Keratinocyte (primary cell): ENCODE measurements around the gene CMC1. TPM values are rescaled to one million over a fixed set of nuclear protein-coding genes. Genes with fewer than 3 reads are reported as not detected.
A peak's percentile ranks its signal among the peaks of the same experiment; 100 is the strongest.

ENCODE experiments used
- DNase-seq: peaks from one replicate; pipeline ENCODE4 v3.0.0-alpha.2; 2011; ENCODE audit warnings: low read depth, missing footprints, low spot score
- FAIRE-seq: peaks from 2 replicates; lab custom pipeline; 2011; peaks lifted over from hg19 to GRCh38; lab: Jason Lieb, UNC
- H2AFZ ChIP-seq: 2 replicates; pipeline ENCODE4 v1.6.0; 2012; ENCODE audit warnings: low read length, control low read depth, inconsistent platforms; ENCODE audit not compliant: control insufficient read depth
- H3K27ac ChIP-seq: 2 replicates; pipeline ENCODE4 v1.5.1; 2011; ENCODE audit warnings: low read length; ENCODE audit not compliant: control insufficient read depth, insufficient read depth
- H3K27me3 ChIP-seq: 3 replicates; pipeline ENCODE4 v1.6.0; 2011; ENCODE audit warnings: low read length; ENCODE audit not compliant: control insufficient read depth, insufficient read depth; ENCODE audit errors: extremely low read depth
- H3K36me3 ChIP-seq, 2 experiments: 2 replicates in 1 of 2; 3 replicates in 1 of 2; pipeline ENCODE4 v1.5.1; 2011; ENCODE audit warnings: low read length in 2 of 2, mild to moderate bottlenecking in 1 of 2; ENCODE audit not compliant: control insufficient read depth in 2 of 2, insufficient read depth in 2 of 2; ENCODE audit errors: extremely low read depth in 1 of 2
- H3K4me1 ChIP-seq: 3 replicates; pipeline ENCODE4 v1.5.1; 2011; ENCODE audit warnings: low read length; ENCODE audit not compliant: control insufficient read depth, insufficient read depth; ENCODE audit errors: extremely low read depth
- H3K4me2 ChIP-seq: 3 replicates; pipeline ENCODE4 v1.6.0; 2011; ENCODE audit warnings: low read depth, low read length; ENCODE audit not compliant: control insufficient read depth, insufficient read depth; ENCODE audit errors: extremely low read depth
- H3K4me3 ChIP-seq, 3 experiments: fragments of 200-600 bp in 1 of 3; sonication (generic) in 1 of 3; 2 replicates in 2 of 3; 3 replicates in 1 of 3; pipeline ENCODE4 v1.5.1; 2011 to 2016; ENCODE audit warnings: low read length in 3 of 3, mild to moderate bottlenecking in 3 of 3, control low read depth in 2 of 3, inconsistent platforms in 1 of 3, low read depth in 1 of 3, mixed read lengths in 1 of 3, mixed run types in 1 of 3, moderate library complexity in 1 of 3; ENCODE audit not compliant: control insufficient read depth in 2 of 3, insufficient read depth in 2 of 3; ENCODE audit errors: extremely low read depth in 1 of 3
- H3K79me2 ChIP-seq: 2 replicates; pipeline ENCODE4 v1.6.0; 2012; ENCODE audit warnings: low read length; ENCODE audit not compliant: control insufficient read depth, insufficient read depth
- H3K9ac ChIP-seq: 3 replicates; pipeline ENCODE4 v1.6.0; 2011; ENCODE audit warnings: low read length; ENCODE audit not compliant: control insufficient read depth, insufficient read depth; ENCODE audit errors: extremely low read depth
- H3K9me1 ChIP-seq: 3 replicates; pipeline ENCODE4 v1.6.0; 2011; ENCODE audit warnings: low read length; ENCODE audit not compliant: control insufficient read depth, insufficient read depth; ENCODE audit errors: extremely low read depth
- H3K9me3 ChIP-seq: 2 replicates; pipeline ENCODE4 v1.5.1; 2012; ENCODE audit warnings: low read depth, low read length; ENCODE audit not compliant: control insufficient read depth
- H4K20me1 ChIP-seq: 3 replicates; pipeline ENCODE4 v1.6.0; 2011; ENCODE audit warnings: low read length; ENCODE audit not compliant: control insufficient read depth, insufficient read depth; ENCODE audit errors: extremely low read depth
- EZH2 ChIP-seq: IDR thresholded peaks from one replicate; pipeline ENCODE4 v1.6.1; 2012; ENCODE audit warnings: inconsistent platforms, mild to moderate bottlenecking, low read length, moderate library complexity
- dilution Hi-C: fragments of 300-500 bp; cut with MboI; formaldehyde crosslinking; loops from one replicate; pipeline ENCODE4 v1.7.0; 2020; ENCODE audit warnings: low sequenced_read_pairs; ENCODE audit not compliant: extremely low pct_ligation_motif_present
- polyA plus RNA-seq, 5 experiments: library from polyadenylated mRNA; depleted of rRNA in 3 of 5; stranded (reverse) in 3 of 5; stranded (forward) in 1 of 5; unstranded in 1 of 5; fragments of >200 nt; gene quantifications; 1 replicate in 1 of 5; 2 replicates in 3 of 5; 3 replicates in 1 of 5; pipeline versions ENCODE4 v1.2.1 to v1.2.3, GENCODE V29; 2011 to 2012; ENCODE audit warnings: missing spikeins in 2 of 5, low read depth in 1 of 5, low replicate concordance in 1 of 5
- TF ChIP-seq, protein P1 (sequence below), 3 experiments: IDR thresholded peaks in 1 of 3; conservative IDR thresholded peaks in 1 of 3; optimal IDR thresholded peaks in 1 of 3; 2 replicates in 2 of 3; 3 replicates in 1 of 3; pipeline versions ENCODE3 to v1.5.1; 2011; ENCODE audit warnings: low read length in 3 of 3, mild to moderate bottlenecking in 3 of 3, moderate library complexity in 2 of 3, control low read depth in 1 of 3, inconsistent platforms in 1 of 3; ENCODE audit not compliant: insufficient read depth in 2 of 3; ENCODE audit errors: extremely low read depth in 1 of 3

The CMC1 gene
- polyA plus RNA-seq, 1 donor (not counting 4 experiments of a cell fraction or from before 2014, with no cell fraction given), result 23.9 TPM

DNA sequence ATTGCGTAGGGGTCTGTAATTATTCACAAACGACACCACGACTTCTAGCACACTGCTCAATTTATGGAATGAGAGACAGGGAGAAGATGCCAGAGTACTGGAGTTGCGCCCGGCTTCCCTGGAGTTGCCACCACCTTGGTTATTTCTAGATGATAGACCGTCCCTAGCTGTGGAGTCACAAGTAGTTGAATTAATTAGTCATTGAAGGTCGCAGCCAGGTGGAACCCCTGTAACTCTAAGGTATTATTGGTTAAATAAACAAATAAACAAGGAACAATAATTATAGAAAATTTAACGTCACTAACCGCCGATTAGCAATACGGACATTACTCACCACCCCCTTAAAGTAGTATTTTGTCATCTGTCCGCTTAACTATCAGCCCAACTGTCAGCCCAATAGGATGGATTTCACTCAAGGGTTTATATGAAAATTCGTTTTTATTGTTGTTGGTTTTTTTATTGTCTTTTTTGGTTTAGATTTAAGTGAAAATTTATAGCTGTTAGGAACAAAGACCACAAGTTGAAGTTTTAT is 108.1 kb downstream of the CMC1 start:
- Histone ChIP-seq H3K9me3 (no peaks in the 10 kb centered on the region), H4K20me1 (no peaks in the 10 kb centered on the region), H3K27ac (peak overlapping the region; percentile 98), H3K79me2 (peaks cover 33% of the 10 kb centered on the region), H3K9me1 (no peaks in the 10 kb centered on the region), H3K4me2 (peak overlapping the region; percentile 91), H3K27me3 (no peaks in the 10 kb centered on the region), H3K4me3 (peak overlapping the region; percentile 62 to 94 (median 91)), H3K36me3 (no peaks in the 10 kb centered on the region), H3K9ac (peak overlapping the region; percentile 94), H3K4me1 (peaks cover 14% of the 10 kb centered on the region), H2AFZ (peak overlapping the region; percentile 95)
- DNase-seq (no peak), FAIRE-seq (peak; percentile 43)
- dilution Hi-C loops, result no loop called here
- TF ChIP-seq EZH2, result no peak
- TF ChIP-seq, protein P1, sequence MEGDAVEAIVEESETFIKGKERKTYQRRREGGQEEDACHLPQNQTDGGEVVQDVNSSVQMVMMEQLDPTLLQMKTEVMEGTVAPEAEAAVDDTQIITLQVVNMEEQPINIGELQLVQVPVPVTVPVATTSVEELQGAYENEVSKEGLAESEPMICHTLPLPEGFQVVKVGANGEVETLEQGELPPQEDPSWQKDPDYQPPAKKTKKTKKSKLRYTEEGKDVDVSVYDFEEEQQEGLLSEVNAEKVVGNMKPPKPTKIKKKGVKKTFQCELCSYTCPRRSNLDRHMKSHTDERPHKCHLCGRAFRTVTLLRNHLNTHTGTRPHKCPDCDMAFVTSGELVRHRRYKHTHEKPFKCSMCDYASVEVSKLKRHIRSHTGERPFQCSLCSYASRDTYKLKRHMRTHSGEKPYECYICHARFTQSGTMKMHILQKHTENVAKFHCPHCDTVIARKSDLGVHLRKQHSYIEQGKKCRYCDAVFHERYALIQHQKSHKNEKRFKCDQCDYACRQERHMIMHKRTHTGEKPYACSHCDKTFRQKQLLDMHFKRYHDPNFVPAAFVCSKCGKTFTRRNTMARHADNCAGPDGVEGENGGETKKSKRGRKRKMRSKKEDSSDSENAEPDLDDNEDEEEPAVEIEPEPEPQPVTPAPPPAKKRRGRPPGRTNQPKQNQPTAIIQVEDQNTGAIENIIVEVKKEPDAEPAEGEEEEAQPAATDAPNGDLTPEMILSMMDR (optimal IDR thresholded peaks at IDR 0.05 in 1 of 3, IDR thresholded peaks at IDR 0.05 in 1 of 3, conservative IDR thresholded peaks at IDR 0.05 in 1 of 3; ENCODE audit: extremely low read depth in 1 of 3, insufficient read depth in 2 of 3, low read length in 3 of 3), result no peak

Other genes starting within 250 kb of the CMC1 start
- 0.24 to 0.58 TPM (median 0.40 TPM) in 3 replicates for gene ZCWPW2, start 107.1 kb downstream of the CMC1 start, polyA plus RNA-seq
- 51.2 to 89.1 TPM (median 81.8 TPM) in 3 replicates for gene AZI2, start 107.2 kb downstream of the CMC1 start, polyA plus RNA-seq